ENCODE results near the gene HBE1. TPM values are rescaled to one million over a fixed set of nuclear protein-coding genes. Genes with fewer than 3 reads are reported as not detected.
"Not testable (repeated sequence)": the region's sequence is repeated elsewhere in the genome, so short reads cannot be mapped to it uniquely, and the experiment has no call there.

The HBE1 gene
- total and polyA plus RNA-seq, 2 of the 4 experiments (the other 2 are of a cell fraction) = 3.2 to 12.7 TPM

DNA sequence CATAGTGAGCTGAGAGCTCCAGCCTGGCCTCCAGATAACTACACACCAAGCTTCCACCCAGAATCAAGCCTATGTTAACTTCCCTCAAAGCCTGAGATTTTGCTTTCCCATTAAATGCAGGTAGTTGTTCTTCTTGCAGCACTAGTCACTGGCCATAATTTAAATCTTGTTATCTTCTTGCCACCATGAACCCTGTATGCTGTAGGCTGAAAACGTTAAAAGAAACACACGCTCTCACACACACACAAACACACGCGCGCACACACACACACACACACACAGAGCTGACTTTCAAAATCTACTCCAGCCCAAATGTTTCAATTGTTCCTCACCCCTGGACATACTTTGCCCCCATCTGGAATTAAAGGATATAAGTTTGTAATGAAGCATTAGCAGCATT lies 16.3 kb downstream of the HBE1 start:
- H4K5ac ChIP-seq (ENCODE audit: low read depth, low read length); H2BK20ac ChIP-seq (ENCODE audit: low read depth, low read length); H3K36me3 ChIP-seq (ENCODE audit: control insufficient read depth, insufficient read depth, low read length); ATAC-seq (ENCODE audit: low read depth); H3K9ac ChIP-seq (ENCODE audit: low read depth, low read length); H3K56ac ChIP-seq (ENCODE audit: extremely low read depth, insufficient read depth, low read length); dilution Hi-C loops (cut with HindIII; ENCODE audit: low sequenced_read_pairs, unreplicated experiment); in situ Hi-C loops (cut with MboI; ENCODE audit: low sequenced_read_pairs); DNase-seq; H4K91ac ChIP-seq (ENCODE audit: insufficient read depth, low read depth, low read length); H3K4me2 ChIP-seq (ENCODE audit: low read depth, low read length); H2AFZ ChIP-seq (replicated peaks; ENCODE audit: low read length, poor library complexity); H3K4ac ChIP-seq (ENCODE audit: low read depth, low read length); H2BK120ac ChIP-seq (ENCODE audit: low read depth, low read length); H2AK5ac ChIP-seq (ENCODE audit: low read depth, low read length); CTCF ChIA-PET; POLR2A ChIA-PET (ENCODE audit: unreplicated experiment); H3K18ac ChIP-seq (ENCODE audit: low read depth, low read length); H3K9me1 ChIP-seq (ENCODE audit: insufficient read depth, low read length); H3K9me3 ChIP-seq (ENCODE audit: control insufficient read depth, insufficient read depth, low read length); H3K27me3 ChIP-seq (ENCODE audit: control insufficient read depth, insufficient read depth, low read length); H2BK5ac ChIP-seq (ENCODE audit: low read depth, low read length, poor library complexity, severe bottlenecking); H3K79me1 ChIP-seq (ENCODE audit: low read depth in 1 of 2, low read length in 2 of 2); H2BK15ac ChIP-seq (ENCODE audit: low read depth, low read length); H3K14ac ChIP-seq (replicated peaks; ENCODE audit: low read depth, low read length); H2AK9ac ChIP-seq (replicated peaks; ENCODE audit: low read depth, low read length, poor library complexity); H4K20me1 ChIP-seq (ENCODE audit: insufficient read depth, low read length); H3K27ac ChIP-seq (ENCODE audit: insufficient read depth, low read length); intact Hi-C loops (cut with micrococcal nuclease); H3K4me1 ChIP-seq (ENCODE audit: control insufficient read depth, insufficient read depth, low read length); H3K23ac ChIP-seq (ENCODE audit: low read depth, low read length); H4K8ac ChIP-seq (ENCODE audit: low read depth in 2 of 2, low read length in 2 of 2); H3K4me3 ChIP-seq (ENCODE audit: insufficient read depth, low read depth, low read length); BruUV-seq (replicated peaks): not testable (repeated sequence)
- WGBS, 2 experiments (ENCODE audit: extremely low coverage in 2 of 2, insufficient read length in 1 of 2) = no CpG with 5 or more reads among the region's 5 CpGs
